HUES6 (cell line): ENCODE results near the gene KIAA1755.

Experiments used
- H3K27ac ChIP-seq: 2 replicates; pipeline ENCODE4 v1.7.0; 2013; ENCODE audit warnings: low read depth, mild to moderate bottlenecking, low read length, inconsistent platforms
- H3K27me3 ChIP-seq: 2 replicates; pipeline ENCODE4 v1.6.1; 2013; ENCODE audit warnings: low read length; ENCODE audit not compliant: control insufficient read depth, insufficient read depth
- H3K36me3 ChIP-seq: 2 replicates; pipeline ENCODE4 v1.6.1; 2013; ENCODE audit warnings: low read length; ENCODE audit not compliant: control insufficient read depth, insufficient read depth
- H3K4me1 ChIP-seq: 2 replicates; pipeline ENCODE4 v1.6.1; 2013; ENCODE audit warnings: low read length; ENCODE audit not compliant: control insufficient read depth, insufficient read depth
- H3K4me3 ChIP-seq: 2 replicates; pipeline ENCODE4 v1.5.1; 2013; ENCODE audit warnings: low read depth, low read length
- H3K9ac ChIP-seq: one replicate; pipeline ENCODE4 v1.6.1; 2013; ENCODE audit warnings: mild to moderate bottlenecking, low read length
- H3K9me3 ChIP-seq: 2 replicates; pipeline ENCODE4 v1.6.1; 2013; ENCODE audit warnings: low read depth, low read length; ENCODE audit not compliant: control insufficient read depth, insufficient read depth

The KIAA1755 gene

DNA sequence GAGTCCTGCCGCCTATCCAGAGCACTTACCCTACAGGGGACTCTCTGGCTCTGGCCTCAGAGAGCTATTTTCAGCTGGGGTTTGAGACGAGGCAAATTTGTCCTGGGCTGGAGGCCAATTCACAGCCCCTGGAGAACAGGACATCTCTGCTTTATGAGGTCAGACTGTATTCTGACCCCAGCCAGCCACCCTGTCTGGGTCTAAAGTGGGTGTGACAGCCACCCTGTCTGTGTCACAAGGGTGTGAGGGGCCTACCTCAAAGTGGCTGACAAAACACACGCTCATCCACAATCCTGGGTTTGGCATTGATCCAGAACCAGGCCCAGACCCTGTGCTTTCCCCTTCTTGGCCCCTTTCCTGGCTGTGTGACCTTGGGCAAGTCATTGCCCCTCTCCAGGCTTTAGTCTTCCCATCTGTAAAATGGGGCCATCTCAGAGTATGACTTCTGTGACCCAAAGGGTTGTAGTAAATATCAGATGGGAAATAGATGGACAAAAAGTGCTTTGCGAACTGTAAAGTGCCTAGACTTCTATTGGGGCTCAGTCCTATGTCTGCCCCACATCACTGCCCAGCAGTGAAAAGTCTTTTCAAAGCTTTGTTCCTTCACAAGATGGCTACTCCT is 51.4 kb downstream of the KIAA1755 start:
- Histone ChIP-seq H3K9ac (no peak overlapping the region), H3K27me3 (no peaks in the 10 kb centered on the region), H3K36me3 (no peaks in the 10 kb centered on the region), H3K9me3 (no peaks in the 10 kb centered on the region), H3K4me3 (no peak overlapping the region), H3K27ac (no peak overlapping the region), H3K4me1 (no peaks in the 10 kb centered on the region)

DNA sequence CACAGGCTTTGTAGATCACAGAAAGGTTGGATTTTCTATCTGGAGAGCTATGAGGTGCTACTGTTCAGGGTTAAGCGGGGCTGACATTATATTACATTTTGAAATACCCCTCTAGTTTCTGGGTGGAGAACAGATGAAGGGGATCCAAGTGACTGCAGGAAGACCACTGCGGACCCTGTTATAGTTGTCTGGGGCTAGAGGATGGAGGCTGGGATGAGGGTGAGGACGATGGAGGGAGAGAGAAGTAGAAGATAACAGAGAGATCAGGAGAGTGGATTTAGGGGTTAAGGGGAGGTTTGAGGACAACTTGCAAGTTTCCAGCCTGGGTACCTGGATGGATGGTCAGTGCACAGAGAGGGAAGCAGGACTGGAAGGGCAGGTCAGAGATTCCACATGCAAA is 52.0 kb downstream of the KIAA1755 start:
- Histone ChIP-seq H3K36me3 (no peaks in the 10 kb centered on the region), H3K4me3 (no peak overlapping the region), H3K27me3 (no peaks in the 10 kb centered on the region), H3K9ac (no peak overlapping the region), H3K9me3 (no peaks in the 10 kb centered on the region), H3K27ac (no peak overlapping the region), H3K4me1 (no peaks in the 10 kb centered on the region)

DNA sequence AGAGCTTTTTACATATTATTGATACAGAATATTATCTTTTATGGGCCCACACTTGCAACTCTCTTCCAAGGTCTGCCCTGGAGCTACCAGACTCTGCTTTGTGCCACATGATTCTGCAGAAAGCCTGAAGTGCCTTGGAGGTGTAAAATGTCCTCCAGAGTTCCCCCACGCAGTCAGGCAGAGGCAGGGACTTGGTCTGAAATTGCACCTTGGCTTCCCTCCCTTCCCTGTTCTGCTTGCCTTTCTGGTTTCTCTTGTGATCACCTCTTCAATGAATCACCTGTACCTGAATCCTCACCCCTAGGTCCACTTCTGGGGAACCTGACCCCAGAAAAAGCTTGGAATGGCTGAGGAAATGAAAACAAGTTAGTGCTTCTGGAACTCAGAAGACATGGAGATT is 52.4 kb downstream of the KIAA1755 start:
- no peaks in the 10 kb centered on the region for H3K36me3 ChIP-seq
- no peaks in the 10 kb centered on the region for H3K4me1 ChIP-seq
- H3K9me3 ChIP-seq = no peaks in the 10 kb centered on the region
- no peak overlapping the region for H3K27ac ChIP-seq
- no peaks in the 10 kb centered on the region for H3K27me3 ChIP-seq
- no peak overlapping the region for H3K9ac ChIP-seq
- no peak overlapping the region for H3K4me3 ChIP-seq

DNA sequence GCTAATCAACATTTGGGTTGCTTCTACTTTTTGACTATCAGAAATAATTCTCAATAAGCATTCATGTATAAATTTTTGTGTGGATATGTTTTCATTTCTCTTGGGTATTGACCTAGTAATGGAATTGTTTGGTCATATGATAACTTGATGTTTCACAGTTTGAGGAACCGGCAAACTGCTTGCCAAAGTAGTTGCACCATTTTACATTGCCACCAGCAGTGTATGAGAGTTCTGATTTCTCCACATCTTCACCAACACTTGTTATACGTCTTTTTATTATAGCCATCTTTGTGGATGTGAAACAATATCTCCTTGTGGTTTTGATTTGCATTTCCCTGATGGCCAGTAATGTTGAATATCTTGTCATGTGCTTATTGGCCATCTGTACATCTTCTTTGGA is 52.9 kb downstream of the KIAA1755 start:
- Histone ChIP-seq H3K4me3 (no peak overlapping the region), H3K27ac (no peak overlapping the region), H3K4me1 (no peaks in the 10 kb centered on the region), H3K9ac (no peak overlapping the region), H3K9me3 (no peaks in the 10 kb centered on the region), H3K27me3 (no peaks in the 10 kb centered on the region), H3K36me3 (no peaks in the 10 kb centered on the region)

DNA sequence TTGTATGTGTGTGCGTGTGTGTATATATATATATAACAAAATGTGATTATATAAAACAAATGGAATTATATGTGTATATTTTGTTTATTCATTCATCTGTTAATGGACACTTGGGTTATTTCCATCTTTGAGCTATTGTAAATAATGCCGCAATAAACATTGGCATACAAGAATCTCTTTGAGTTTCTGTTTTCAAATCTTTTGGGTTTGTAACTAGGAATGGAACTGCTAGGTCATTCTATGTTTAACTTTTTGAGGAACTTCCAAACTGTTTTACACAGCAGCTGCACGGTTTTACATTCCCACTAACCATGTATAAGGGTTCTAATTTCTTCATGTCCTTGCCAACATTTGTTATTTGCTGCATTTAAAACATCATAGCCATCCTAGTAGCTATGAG is 55.5 kb downstream of the KIAA1755 start:
- no peak overlapping the region for H3K4me3 ChIP-seq
- no peak overlapping the region for H3K27ac ChIP-seq
- H3K9ac ChIP-seq = no peak overlapping the region
- no peaks in the 10 kb centered on the region for H3K36me3 ChIP-seq
- H3K27me3 ChIP-seq = no peaks in the 10 kb centered on the region
- no peaks in the 10 kb centered on the region for H3K4me1 ChIP-seq
- H3K9me3 ChIP-seq = no peaks in the 10 kb centered on the region

GRCh38 chr20:38203981-38204357 is 56.6 kb downstream of the KIAA1755 start:
- Histone ChIP-seq H3K4me3 (no peak overlapping the region), H3K36me3 (no peaks in the 10 kb centered on the region), H3K27me3 (no peaks in the 10 kb centered on the region), H3K4me1 (no peaks in the 10 kb centered on the region), H3K27ac (no peak overlapping the region), H3K9ac (no peak overlapping the region), H3K9me3 (no peaks in the 10 kb centered on the region)

- Histone ChIP-seq H3K4me3 (no peak overlapping the region), H3K9ac (no peak overlapping the region), H3K27me3 (no peaks in the 10 kb centered on the region), H3K36me3 (no peaks in the 10 kb centered on the region), H3K9me3 (no peaks in the 10 kb centered on the region), H3K4me1 (peaks cover 4% of the 10 kb centered on the region; the same call in 1 of the 2 replicates), H3K27ac (no peak overlapping the region)
Observed at GRCh38 chr20:38203337-38203980, 57.1 kb downstream of the KIAA1755 start.

DNA sequence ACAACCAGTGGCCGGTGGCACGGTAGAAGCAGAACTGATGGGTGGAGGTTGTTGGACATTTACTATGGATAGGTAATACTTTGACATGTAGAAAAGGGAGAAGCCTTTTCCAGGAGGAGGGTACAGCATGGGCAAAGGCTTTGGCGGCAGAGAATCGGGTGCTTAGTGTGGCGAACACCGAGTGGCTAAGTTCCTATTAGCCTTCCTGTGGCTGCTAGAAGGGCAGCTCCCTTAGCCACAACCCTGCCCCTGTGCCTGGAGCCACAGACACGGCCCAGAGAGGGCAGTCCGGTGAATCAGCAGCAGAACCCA is 57.6 kb downstream of the KIAA1755 start:
- no peak overlapping the region for H3K9ac ChIP-seq
- H3K36me3 ChIP-seq = no peaks in the 10 kb centered on the region
- peaks cover 9% of the 10 kb centered on the region; the same call in 1 of the 2 replicates for H3K4me1 ChIP-seq
- no peaks in the 10 kb centered on the region for H3K27me3 ChIP-seq
- no peaks in the 10 kb centered on the region for H3K9me3 ChIP-seq
- H3K4me3 ChIP-seq = no peak overlapping the region
- no peak overlapping the region for H3K27ac ChIP-seq

DNA sequence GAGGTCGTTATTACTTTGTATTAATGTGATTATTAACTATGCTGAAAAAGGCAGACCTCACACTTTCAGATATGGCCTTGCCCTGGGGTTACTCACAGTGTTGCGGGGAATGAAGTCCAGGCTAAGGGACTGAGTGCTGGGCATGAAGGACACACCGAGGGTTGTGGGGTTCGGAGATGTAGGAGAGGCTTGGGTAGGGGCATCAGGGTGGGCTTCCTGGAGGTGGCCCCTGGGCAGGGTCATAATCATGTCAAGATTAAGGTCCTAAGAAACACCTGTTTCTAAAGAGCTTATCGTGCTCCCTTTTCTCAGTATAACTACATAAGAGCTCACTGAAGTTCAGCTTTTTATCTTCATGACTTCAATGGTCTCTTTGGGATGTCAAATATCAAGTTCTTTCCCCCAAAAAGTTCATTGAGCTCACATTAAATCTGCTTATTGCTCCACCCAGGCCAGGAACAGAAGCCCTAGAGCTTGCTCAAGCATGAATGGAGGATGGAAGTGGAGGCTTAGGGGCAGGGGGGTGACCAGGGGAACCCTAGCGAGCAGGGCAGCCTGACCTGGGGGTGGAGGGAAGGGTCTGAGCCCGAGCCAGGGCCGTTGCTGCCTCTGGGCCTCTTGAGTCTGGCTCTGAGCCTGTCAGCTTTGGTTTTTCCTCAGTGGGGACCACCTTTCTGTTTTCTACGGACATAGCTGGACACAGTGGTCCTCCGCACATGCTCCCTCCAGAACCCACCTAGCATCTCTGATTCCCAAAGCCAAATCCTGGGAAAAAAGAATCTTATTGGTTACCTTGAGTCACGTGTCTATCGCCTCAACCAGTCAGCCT is 58.2 kb downstream of the KIAA1755 start:
- Histone ChIP-seq H3K9ac (no peak overlapping the region), H3K27me3 (no peaks in the 10 kb centered on the region), H3K9me3 (no peaks in the 10 kb centered on the region), H3K27ac (no peak overlapping the region), H3K36me3 (no peaks in the 10 kb centered on the region), H3K4me1 (peaks cover 9% of the 10 kb centered on the region; the same call in 1 of the 2 replicates), H3K4me3 (no peak overlapping the region)

- Histone ChIP-seq H3K4me3 (no peak overlapping the region), H3K9me3 (no peaks in the 10 kb centered on the region), H3K27ac (no peak overlapping the region), H3K9ac (no peak overlapping the region), H3K27me3 (no peaks in the 10 kb centered on the region), H3K4me1 (peaks cover 9% of the 10 kb centered on the region; the same call in 1 of the 2 replicates), H3K36me3 (no peaks in the 10 kb centered on the region)
Observed at GRCh38 chr20:38201356-38201755, 59.2 kb downstream of the KIAA1755 start.

DNA sequence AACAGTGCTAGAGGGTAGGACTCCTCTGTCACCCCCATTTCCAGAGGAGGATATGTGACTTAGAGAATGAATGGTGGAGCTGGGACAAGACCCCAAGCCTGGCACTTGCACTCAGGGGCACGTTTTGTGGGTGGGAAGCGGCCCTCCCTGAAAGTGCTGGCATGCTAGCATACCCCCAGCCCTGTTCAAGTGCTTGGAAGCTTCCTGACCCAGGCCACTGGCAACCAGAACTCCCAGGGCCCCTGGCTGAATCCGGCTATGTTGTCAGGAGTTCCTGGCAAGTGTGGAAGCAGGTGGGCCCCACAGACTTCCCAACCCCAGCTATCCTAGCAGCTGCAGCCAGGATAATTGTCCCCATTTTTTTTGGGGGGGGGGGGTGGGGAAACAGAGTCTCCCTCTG is 59.9 kb downstream of the KIAA1755 start:
- H3K4me3 ChIP-seq = no peak overlapping the region
- no peak overlapping the region for H3K27ac ChIP-seq
- H3K4me1 ChIP-seq = peaks cover 9% of the 10 kb centered on the region; the same call in 1 of the 2 replicates
- no peaks in the 10 kb centered on the region for H3K36me3 ChIP-seq
- H3K9me3 ChIP-seq = no peaks in the 10 kb centered on the region
- no peak overlapping the region for H3K9ac ChIP-seq
- H3K27me3 ChIP-seq = no peaks in the 10 kb centered on the region
